G401 (cell line): ENCODE data around the gene RPL35A. TPM values are rescaled to one million over a fixed set of nuclear protein-coding genes. Genes with fewer than 3 reads are reported as not detected.
A peak's percentile ranks its signal among the peaks of the same experiment; 100 is the strongest.
"Not testable (repeated sequence)": the region's sequence is repeated elsewhere in the genome, so short reads cannot be mapped to it uniquely, and the experiment has no call there.

Source experiments
- DNase-seq: peaks from one replicate; pipeline ENCODE4 v3.0.0-alpha.2; 2015; ENCODE audit warnings: low spot score
- in situ Hi-C: cut with HindIII; loops from 2 replicates; pipeline ENCODE4 v1.10.0; 2016; ENCODE audit warnings: low sequenced_read_pairs, mixed read lengths
- total RNA-seq: library from RNA; depleted of rRNA; stranded (reverse); fragments of >200 nt; shearing (Covaris generic); gene quantifications from 2 replicates; pipeline ENCODE4 v1.2.3, GENCODE V29; 2014; rRNA removed

Gene RPL35A
- 1,593 and 1,915 TPM in 2 replicates for total RNA-seq

GRCh38 chr3:197949778-197950676 is at the start of gene RPL35A:
Gene RPL35A (plus strand): TSS chr3:197950190. CDS start chr3:197950968, 778 bp downstream.
- in situ Hi-C loops: no loop called here
- DNase-seq: peak; percentile 95

GRCh38 chr3:197901626-197902025 is 48.4 kb upstream of the RPL35A start:
- in situ Hi-C loops: no loop called here
- no peak for DNase-seq

DNA sequence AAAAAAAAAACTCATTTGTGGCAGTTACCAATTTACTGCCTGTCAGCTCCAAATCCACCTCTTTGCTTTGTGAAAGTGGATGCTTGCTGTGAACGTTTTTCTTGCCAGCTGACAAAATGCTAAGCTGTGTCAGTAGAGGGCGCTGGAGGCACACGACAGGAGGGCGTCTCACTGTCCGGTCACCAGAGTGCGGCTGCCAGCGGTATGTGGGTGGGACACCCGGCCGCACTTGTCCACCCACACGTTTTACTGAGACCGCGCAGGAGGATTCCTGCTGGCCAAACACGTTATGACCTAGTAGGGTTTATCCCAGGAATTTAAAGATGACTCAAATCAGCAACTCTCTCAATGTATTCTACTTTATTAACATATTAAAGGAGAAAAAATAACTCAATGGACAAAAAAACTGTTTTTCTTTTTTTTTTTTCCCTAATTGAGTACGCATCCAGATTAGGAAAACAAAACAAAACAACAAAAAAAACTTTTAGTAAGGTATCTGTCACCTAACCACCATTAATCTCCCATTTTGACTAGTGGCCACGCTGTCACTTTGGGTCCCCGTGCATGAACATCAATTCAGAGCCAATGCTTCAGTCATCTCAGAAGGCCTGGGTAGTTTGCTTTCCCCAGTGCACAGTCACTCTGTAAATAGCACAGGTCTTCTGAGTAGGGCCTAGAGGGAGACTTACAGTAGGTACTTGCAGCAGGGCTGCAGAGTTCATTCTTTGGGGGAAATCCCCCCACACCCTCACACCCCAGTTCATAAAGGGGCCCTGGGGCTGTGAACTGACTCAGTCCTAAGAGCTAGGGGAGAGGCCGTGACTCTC is 43.8 kb upstream of the RPL35A start:
- DNase-seq: peak; percentile 89
- in situ Hi-C loops: no loop called here

DNA sequence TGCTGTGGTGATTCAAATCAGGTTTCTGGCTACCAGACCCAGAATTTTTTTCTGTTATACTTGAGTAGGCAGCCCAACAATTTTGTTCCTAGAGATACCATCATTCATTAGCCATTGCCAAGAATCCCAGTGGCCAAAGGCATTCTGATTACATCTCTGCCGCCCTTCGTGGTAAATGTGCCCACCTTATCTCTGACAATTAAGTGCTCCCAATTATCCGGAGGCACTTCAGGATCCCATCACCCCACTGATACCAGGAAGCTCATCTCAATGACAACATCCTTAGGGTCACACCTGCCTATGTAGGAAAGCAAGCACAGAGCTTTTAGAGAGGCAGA is 43.2 kb upstream of the RPL35A start:
- in situ Hi-C loops: no loop called here
- no peak for DNase-seq

- in situ Hi-C loops: no loop called here
- DNase-seq: no peak
Observed at GRCh38 chr3:197907196-197907595, 42.8 kb upstream of the RPL35A start.

DNA sequence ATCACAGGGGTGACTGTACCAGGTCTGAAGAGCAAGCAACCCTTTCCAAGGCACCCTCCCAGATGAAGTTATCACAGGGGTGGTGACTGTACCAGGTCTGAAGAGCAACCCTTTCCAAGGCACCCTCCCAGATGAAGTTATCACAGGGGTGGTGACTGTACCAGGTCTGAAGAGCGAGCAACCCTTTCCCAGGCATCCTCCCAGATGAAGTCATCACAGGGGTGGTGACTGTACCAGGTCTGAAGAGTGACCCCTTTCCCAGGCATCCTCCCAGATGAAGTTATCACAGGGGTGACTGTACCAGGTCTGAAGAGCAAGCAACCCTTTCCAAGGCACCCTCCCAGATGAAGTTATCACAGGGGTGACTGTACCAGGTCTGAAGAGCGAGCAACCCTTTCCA is 41.4 kb upstream of the RPL35A start:
- in situ Hi-C loops, DNase-seq: not testable (repeated sequence)

DNA sequence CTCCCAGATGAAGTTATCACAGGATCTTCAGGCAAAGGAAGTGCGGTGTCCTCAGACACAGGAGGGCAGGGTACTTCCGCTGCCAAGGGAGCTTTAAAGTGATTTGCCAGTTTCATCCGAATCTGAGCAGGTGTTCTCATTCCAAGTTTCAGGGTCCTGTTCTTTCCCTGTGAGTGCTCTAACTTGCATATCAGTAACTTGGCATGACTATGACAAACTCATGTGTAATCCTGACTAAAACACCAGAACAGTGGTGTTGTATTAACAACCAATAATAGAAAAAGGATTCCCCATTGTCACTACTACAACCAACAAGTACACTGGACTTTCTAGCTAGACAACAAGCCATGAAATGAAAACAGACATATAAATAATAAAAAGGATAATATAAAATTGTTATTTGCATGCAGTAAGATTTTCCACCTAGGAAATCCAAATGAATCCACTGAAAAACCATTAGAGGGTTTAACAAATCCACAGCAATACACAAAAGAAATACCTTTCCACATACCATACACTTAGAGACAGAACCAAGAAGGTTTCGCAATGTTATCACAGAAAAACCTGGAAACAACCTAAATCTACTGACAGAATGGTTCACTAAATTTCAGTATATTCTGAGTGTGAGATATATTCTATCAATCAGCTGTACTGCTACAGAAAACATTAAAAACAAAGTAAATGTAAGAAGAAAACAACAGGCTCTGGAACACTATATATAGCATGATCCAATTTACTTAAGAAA is 40.9 kb upstream of the RPL35A start:
- DNase-seq: no peak
- in situ Hi-C loops: no loop called here

GRCh38 chr3:197912741-197913476 is 37.1 kb upstream of the RPL35A start:
- in situ Hi-C loops: no loop called here
- no peak for DNase-seq

- in situ Hi-C loops: no loop called here
- no peak for DNase-seq
Observed at GRCh38 chr3:197913641-197914380, 36.2 kb upstream of the RPL35A start.

DNA sequence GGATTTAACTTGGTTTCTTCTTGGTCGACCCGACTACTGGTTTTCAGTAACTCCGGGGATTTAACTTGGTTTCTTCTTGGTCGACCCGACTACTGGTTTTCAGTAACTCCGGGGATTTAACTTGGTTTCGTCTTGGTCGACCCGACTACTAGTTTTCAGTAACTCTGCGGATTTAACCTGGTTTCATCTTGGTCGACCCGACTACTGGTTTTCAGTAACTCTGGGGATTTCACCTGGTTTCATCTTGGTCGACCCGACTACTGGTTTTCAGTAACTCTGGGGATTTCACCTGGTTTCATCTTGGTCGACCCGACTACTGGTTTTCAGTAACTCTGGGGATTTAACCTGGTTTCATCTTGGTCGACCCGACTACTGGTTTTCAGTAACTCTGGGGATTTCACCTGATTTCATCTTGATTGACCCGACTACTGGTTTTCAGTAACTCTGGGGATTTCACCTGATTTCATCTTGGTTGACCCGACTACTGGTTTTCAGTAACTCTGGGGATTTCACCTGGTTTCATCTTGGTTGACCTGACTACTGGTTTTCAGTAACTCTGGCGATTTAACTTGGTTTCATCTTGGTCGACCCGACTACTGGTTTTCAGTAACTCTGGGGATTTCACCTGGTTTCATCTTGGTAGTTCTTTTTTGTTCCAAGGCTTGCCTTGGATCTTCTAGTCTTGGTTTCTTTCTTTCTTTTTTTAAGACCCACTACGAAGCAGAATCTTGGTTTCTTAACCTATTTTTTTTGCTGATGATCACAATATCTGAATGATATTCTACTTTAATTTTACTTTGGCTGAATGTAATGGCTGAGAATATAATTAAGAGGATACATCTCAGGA is 28.3 kb upstream of the RPL35A start:
- DNase-seq, in situ Hi-C loops: not testable (repeated sequence)

DNA sequence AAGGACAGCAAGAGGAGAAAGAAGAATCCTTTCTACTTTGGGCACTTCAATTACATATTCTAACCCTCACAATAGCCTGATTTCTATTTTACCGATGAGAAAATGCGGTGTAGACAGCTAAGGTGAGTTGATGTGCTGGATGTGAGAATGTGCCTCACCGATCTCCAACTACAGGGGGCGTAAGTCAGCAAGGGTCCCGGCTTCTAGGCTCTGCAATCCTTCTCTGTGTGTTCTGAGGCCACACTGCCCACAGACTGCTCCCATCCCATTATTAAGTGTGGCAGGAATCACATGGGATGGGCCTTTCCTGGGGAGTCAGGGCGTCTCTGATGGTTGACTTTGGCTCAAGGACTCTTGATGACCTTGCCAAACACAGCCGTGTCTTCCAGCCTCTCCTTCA is 23.6 kb upstream of the RPL35A start:
- DNase-seq: no peak
- in situ Hi-C loops: no loop called here

DNA sequence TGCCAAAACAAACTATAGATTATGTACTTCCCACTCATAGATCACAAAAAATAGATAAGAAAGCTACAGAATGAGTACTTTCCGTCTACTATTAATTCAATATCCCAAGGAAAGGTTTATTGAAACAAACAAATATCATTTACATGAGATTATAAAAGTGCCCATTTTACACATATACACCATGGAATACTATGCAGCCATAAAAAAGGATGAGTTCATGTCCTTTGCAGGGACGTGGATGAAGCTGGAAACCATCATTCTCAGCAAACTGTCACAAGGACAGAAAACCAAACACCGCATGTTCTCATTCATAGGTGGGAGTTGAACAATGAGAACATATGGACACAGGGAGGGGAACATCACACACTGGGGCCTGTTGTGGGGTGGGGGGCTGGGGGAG is 22.4 kb upstream of the RPL35A start:
- DNase-seq, in situ Hi-C loops: not testable (repeated sequence)

GRCh38 chr3:197936819-197937384 is 13.1 kb upstream of the RPL35A start:
- no peak for DNase-seq
- in situ Hi-C loops: no loop called here

DNA sequence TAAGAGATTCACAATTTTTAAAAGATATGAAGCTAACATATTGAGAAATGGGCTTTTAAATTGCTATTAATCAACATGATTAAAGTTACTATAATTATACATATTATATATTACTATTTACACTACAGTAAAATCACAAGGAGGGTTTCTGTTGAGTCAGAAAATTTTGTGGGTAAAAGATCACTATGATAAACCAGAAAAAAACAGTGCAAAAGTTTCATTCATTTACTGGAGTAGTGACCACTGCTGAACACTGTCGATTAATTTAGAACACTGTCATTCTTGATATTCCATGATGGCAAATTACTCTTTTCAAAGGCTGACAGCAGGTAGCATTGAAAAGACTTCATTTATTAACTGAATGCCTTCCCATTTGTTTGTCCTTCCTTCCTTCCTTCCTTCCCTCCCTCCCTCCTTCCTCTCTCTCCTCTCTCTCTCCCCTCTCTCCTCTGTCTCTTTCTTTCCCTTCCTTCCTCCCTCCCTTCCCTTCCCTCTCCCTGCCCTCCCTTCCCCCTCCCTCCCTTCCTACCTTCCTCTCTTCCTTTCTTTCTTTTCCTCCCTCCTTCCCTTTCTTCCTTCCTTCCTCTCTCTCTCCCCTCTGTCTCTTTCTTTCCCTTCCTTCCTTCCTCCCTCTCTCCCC is 9.1 kb upstream of the RPL35A start:
- DNase-seq: no peak
- in situ Hi-C loops: no loop called here

GRCh38 chr3:197942956-197943556 is 6.9 kb upstream of the RPL35A start:
- in situ Hi-C loops: no loop called here
- peak; percentile 24 for DNase-seq

- no peak for DNase-seq
- in situ Hi-C loops: no loop called here
Observed at GRCh38 chr3:197949191-197949777, 706 bp upstream of the RPL35A start.
